GM18858 (cell line): ENCODE measurements around the gene PTPRN2.

Source experiments
- ATAC-seq: cut with Tn5 transposase; IDR thresholded peaks from one replicate; pipeline ENCODE4 v1.9.1; 2021; ENCODE audit not compliant: unreplicated experiment

The PTPRN2 gene

GRCh38 chr7:157821959-157822687 lies 765.5 kb downstream of the PTPRN2 start:
- no peak for ATAC-seq

- ATAC-seq, result no peak
These were observed 766.8 kb downstream of the PTPRN2 start for GRCh38 chr7:157820796-157821195.

GRCh38 chr7:157819455-157819807 lies 768.2 kb downstream of the PTPRN2 start:
- ATAC-seq, result no peak

GRCh38 chr7:157818701-157819454 lies 768.7 kb downstream of the PTPRN2 start:
- ATAC-seq, result no peak

- no peak for ATAC-seq
These were observed 769.5 kb downstream of the PTPRN2 start for GRCh38 chr7:157817944-157818700.

- ATAC-seq, result no peak
These were observed 770.2 kb downstream of the PTPRN2 start for GRCh38 chr7:157817433-157817832.

- ATAC-seq, result no peak
These were observed 770.9 kb downstream of the PTPRN2 start for GRCh38 chr7:157816526-157817250.

- ATAC-seq, result no peak
These were observed 771.5 kb downstream of the PTPRN2 start for GRCh38 chr7:157816086-157816485.

- no peak for ATAC-seq
These were observed 772.0 kb downstream of the PTPRN2 start for GRCh38 chr7:157815706-157816022.

- ATAC-seq, result no peak
These were observed 772.5 kb downstream of the PTPRN2 start for GRCh38 chr7:157814931-157815705.

GRCh38 chr7:157813741-157814661 lies 773.6 kb downstream of the PTPRN2 start:
- ATAC-seq, result no peak

- ATAC-seq, result no peak
These were observed 774.6 kb downstream of the PTPRN2 start for GRCh38 chr7:157813053-157813452.

- no peak for ATAC-seq
These were observed 775.7 kb downstream of the PTPRN2 start for GRCh38 chr7:157811946-157812345.

GRCh38 chr7:157809863-157810851 lies 777.5 kb downstream of the PTPRN2 start:
- no peak for ATAC-seq

- no peak for ATAC-seq
These were observed 778.3 kb downstream of the PTPRN2 start for GRCh38 chr7:157809154-157809862.

- no peak for ATAC-seq
These were observed 779.6 kb downstream of the PTPRN2 start for GRCh38 chr7:157808042-157808441.

- ATAC-seq, result no peak
These were observed 780.1 kb downstream of the PTPRN2 start for GRCh38 chr7:157807510-157807909.

- ATAC-seq, result no peak
These were observed 780.9 kb downstream of the PTPRN2 start for GRCh38 chr7:157806711-157807110.
